GM23338 (cell line): ENCODE data around the gene LEKR1. TPM values are rescaled to one million over a fixed set of nuclear protein-coding genes. Genes with fewer than 3 reads are reported as not detected.

Source experiments
- ATAC-seq: fragments of 200-7000 bp; cut with Tn5 transposase; 3 replicates; pipeline ENCODE4 v1.9.1; 2020
- DNase-seq: peaks from one replicate; pipeline ENCODE4 v3.0.0-alpha.2; 2015; ENCODE audit warnings: low spot score
- H2AFZ ChIP-seq: fragments of 200-600 bp; sonication (generic); 2 replicates; pipeline ENCODE4 v1.8.0; 2016; ENCODE audit warnings: antibody characterized with exemption, mild to moderate bottlenecking, moderate library complexity
- H3F3A ChIP-seq: fragments of 200-600 bp; sonication (generic); replicated peaks from 2 replicates; pipeline ENCODE4 v1.8.0; 2017; ENCODE audit warnings: antibody characterized with exemption, mixed run types, low read depth
- H3K27ac ChIP-seq: fragments of 200-600 bp; sonication (generic); 2 replicates; pipeline ENCODE4 v1.6.1; 2016; ENCODE audit warnings: low read depth
- H3K27me3 ChIP-seq: fragments of 200-600 bp; sonication (generic); 2 replicates; pipeline ENCODE4 v1.8.0; 2016; ENCODE audit warnings: mild to moderate bottlenecking, mixed run types, moderate library complexity; ENCODE audit not compliant: insufficient read depth
- H3K36me3 ChIP-seq: fragments of 200-600 bp; sonication (generic); 2 replicates; pipeline ENCODE4 v1.8.0; 2016; ENCODE audit warnings: mild to moderate bottlenecking; ENCODE audit not compliant: insufficient read depth
- H3K4me1 ChIP-seq: fragments of 200-600 bp; sonication (generic); 2 replicates; pipeline ENCODE4 v1.8.0; 2016; ENCODE audit warnings: mild to moderate bottlenecking, moderate library complexity; ENCODE audit not compliant: insufficient read depth
- H3K4me2 ChIP-seq: fragments of 200-600 bp; sonication (generic); 2 replicates; pipeline ENCODE4 v1.7.1; 2017; ENCODE audit warnings: mixed run types
- H3K4me3 ChIP-seq: fragments of 200-600 bp; sonication (generic); 2 replicates; pipeline ENCODE4 v1.6.1; 2016; ENCODE audit warnings: mixed run types
- H3K79me2 ChIP-seq: fragments of 200-600 bp; sonication (generic); replicated peaks from 2 replicates; pipeline ENCODE4 v1.8.0; 2017; ENCODE audit warnings: mild to moderate bottlenecking; ENCODE audit not compliant: insufficient read depth
- H3K9me2 ChIP-seq: fragments of 200-600 bp; sonication (generic); 2 replicates; pipeline ENCODE4 v1.8.0; 2017; ENCODE audit not compliant: insufficient read depth
- H4K20me1 ChIP-seq: fragments of 200-600 bp; sonication (generic); replicated peaks from 2 replicates; pipeline ENCODE4 v1.8.0; 2017; ENCODE audit warnings: mild to moderate bottlenecking; ENCODE audit not compliant: insufficient read depth
- H3K27ac Mint-ChIP-seq: 2 replicates; pipeline ENCODE4 v1.8.0; 2020; ENCODE audit warnings: inconsistent platforms, mild to moderate bottlenecking, moderate library complexity, mixed read lengths
- H3K27me3 Mint-ChIP-seq: 3 replicates; pipeline ENCODE4 v1.8.0; 2022; ENCODE audit warnings: low read depth, mild to moderate bottlenecking, moderate library complexity, mixed read lengths, inconsistent platforms; ENCODE audit not compliant: insufficient read depth, poor library complexity
- H3K36me3 Mint-ChIP-seq: 3 replicates; pipeline ENCODE4 v1.8.0; 2021; ENCODE audit warnings: low read depth, mild to moderate bottlenecking, inconsistent platforms, moderate library complexity, mixed read lengths
- H3K4me1 Mint-ChIP-seq: 3 replicates; pipeline ENCODE4 v1.8.0; 2020; ENCODE audit warnings: mild to moderate bottlenecking, inconsistent platforms, mixed read lengths
- H3K4me3 Mint-ChIP-seq: 3 replicates; pipeline ENCODE4 v1.8.0; 2021; ENCODE audit warnings: moderate library complexity, mild to moderate bottlenecking, inconsistent platforms, mixed read lengths
- H3K9me3 Mint-ChIP-seq: 3 replicates; pipeline ENCODE4 v1.8.0; 2020; ENCODE audit warnings: moderate library complexity, mild to moderate bottlenecking, inconsistent platforms, mixed read lengths
- CREB1 ChIP-seq: fragments of 250-450 bp; sonication (Bioruptor Pico); IDR thresholded peaks from 2 replicates; pipeline ENCODE4 v1.5.0; 2020; ENCODE audit warnings: low read depth, mild to moderate bottlenecking, moderate library complexity
- CTCF ChIP-seq, 2 experiments: fragments of 200-600 bp in 1 of 2; sonication (generic) in 1 of 2; conservative IDR thresholded peaks; 2 replicates each; pipeline versions ENCODE4 v1.5.1 to v1.6.1; 2016 to 2017; ENCODE audit warnings: antibody characterized with exemption in 2 of 2, low read depth in 2 of 2, mild to moderate bottlenecking in 2 of 2, moderate library complexity in 1 of 2
- ETS1 ChIP-seq: IDR thresholded peaks from 2 replicates; pipeline ENCODE4 v1.6.1; 2016; ENCODE audit warnings: antibody characterized with exemption
- EZH2phosphoT487 ChIP-seq: fragments of 200-600 bp; sonication (generic); IDR thresholded peaks from one replicate; pipeline ENCODE4 v1.8.1; 2018; ENCODE audit warnings: antibody characterized with exemption; ENCODE audit not compliant: unreplicated experiment
- JUNB ChIP-seq: IDR thresholded peaks from one replicate; pipeline ENCODE4 v1.6.1; 2016; ENCODE audit warnings: antibody characterized with exemption; ENCODE audit not compliant: unreplicated experiment
- NANOG ChIP-seq: IDR thresholded peaks from 2 replicates; pipeline ENCODE4 v1.6.1; 2016; ENCODE audit warnings: antibody characterized with exemption, borderline replicate concordance
- POLR2AphosphoS5 ChIP-seq: IDR thresholded peaks from 2 replicates; pipeline ENCODE4 v1.6.1; 2016; ENCODE audit warnings: antibody characterized with exemption, low read depth
- STAT1 ChIP-seq: IDR thresholded peaks from one replicate; pipeline ENCODE4 v1.6.1; 2016; ENCODE audit warnings: antibody characterized with exemption; ENCODE audit not compliant: unreplicated experiment
- ZNF331 ChIP-seq: fragments of 250-450 bp; sonication (Bioruptor Pico); IDR thresholded peaks from 2 replicates; pipeline ENCODE4 v1.5.0; 2020; ENCODE audit warnings: low read depth, mild to moderate bottlenecking, moderate library complexity
- long read RNA-seq: library from polyadenylated mRNA; unstranded; transcript quantifications from one replicate; pipeline ENCODE4 v2.0.0, GENCODE V29; 2020; ENCODE audit not compliant: unreplicated experiment
- polyA plus RNA-seq: library from polyadenylated mRNA; unstranded; fragments of >200 nt; fragmentation: Nextera tagmentation; extraction: Ambion mirVana; gene quantifications from 2 replicates; pipeline ENCODE4 v1.2.1, GENCODE V29; 2016
- total RNA-seq: library from RNA; depleted of rRNA; stranded (reverse); fragments of >200 nt; shearing (Covaris generic); gene quantifications from 2 replicates; pipeline ENCODE4 v1.2.3, GENCODE V29; 2014; rRNA removed

LEKR1 gene
- total RNA-seq (not detected in 2 replicates), polyA plus RNA-seq (not detected in 2 replicates)
- long read RNA-seq: 0 reads

GRCh38 chr3:156826144-156826895 lies at the start of gene LEKR1:
TSS of gene LEKR1 (plus strand) at chr3:156826353. CDS start at chr3:156829330, 2,977 bp downstream.
- Mint-ChIP-seq H3K27ac (no peak within 1 kb of the TSS), H3K4me1 (peaks cover 47% of the 10 kb centered on the region), H3K4me3 (peak within 1 kb of the TSS; percentile 87), H3K27me3 (peaks cover 46% of the 10 kb centered on the region), H3K36me3 (peaks cover 3% of the 10 kb centered on the region; the same call in 1 of the 3 replicates), H3K9me3 (no peaks in the 10 kb centered on the region; the same call in 2 of the 3 replicates)
- H3K79me2 ChIP-seq: no peaks in the 10 kb centered on the region
- TF ChIP-seq POLR2AphosphoS5 (peak; percentile 69; the same call in 1 of the 2 replicates), NANOG (no peak), CREB1 (peak; percentile 94)
- H3F3A ChIP-seq: 0 out of 2 replicates have a peak, but pooled peaks cover 4% of the 10 kb centered on the region
- peak within 1 kb of the TSS; percentile 81; the same call in 1 of the 2 replicates for H2AFZ ChIP-seq
- peak; percentile 74 for ATAC-seq
- peak within 1 kb of the TSS; percentile 55 for H3K4me3 ChIP-seq
- H3K4me1 ChIP-seq: peaks cover 30% of the 10 kb centered on the region
- DNase-seq: peak; percentile 85
- peaks cover 5% of the 10 kb centered on the region; the same call in 1 of the 2 replicates for H4K20me1 ChIP-seq
- H3K36me3 ChIP-seq: no peaks in the 10 kb centered on the region
- H3K4me2 ChIP-seq: peak within 1 kb of the TSS; percentile 80
- no peaks in the 10 kb centered on the region for H3K9me2 ChIP-seq
- H3K27me3 ChIP-seq: peaks cover 80% of the 10 kb centered on the region
- no peak within 1 kb of the TSS for H3K27ac ChIP-seq

- ATAC-seq: no peak
- TF ChIP-seq EZH2phosphoT487 (no peak), CREB1 (no peak)
- H3K9me3 Mint-ChIP-seq: no peaks in the 10 kb centered on the region
Observed at GRCh38 chr3:156776871-156777270, 49.3 kb upstream of the LEKR1 start.

GRCh38 chr3:156781310-156782230 lies 44.6 kb upstream of the LEKR1 start:
- ATAC-seq (no peak), DNase-seq (no peak)
- no peaks in the 10 kb centered on the region for H3K36me3 ChIP-seq
- Mint-ChIP-seq H3K4me1 (no peaks in the 10 kb centered on the region), H3K36me3 (no peaks in the 10 kb centered on the region), H3K27me3 (no peaks in the 10 kb centered on the region), H3K27ac (no peak overlapping the region), H3K9me3 (no peaks in the 10 kb centered on the region), H3K4me3 (no peak overlapping the region)
- no peak overlapping the region for H3K4me3 ChIP-seq
- no peak overlapping the region for H2AFZ ChIP-seq
- H3K9me2 ChIP-seq: no peaks in the 10 kb centered on the region; the same call in 1 of the 2 replicates
- H4K20me1 ChIP-seq: no peaks in the 10 kb centered on the region
- TF ChIP-seq ZNF331 (no peak), JUNB (no peak), NANOG (no peak), EZH2phosphoT487 (no peak), ETS1 (no peak), STAT1 (no peak), CTCF (conservative IDR thresholded peaks at IDR 0.05; ENCODE audit: low read depth in 2 of 2) (no peak)
- H3K4me2 ChIP-seq: no peak overlapping the region
- H3K27me3 ChIP-seq: no peaks in the 10 kb centered on the region
- no peaks in the 10 kb centered on the region for H3K79me2 ChIP-seq
- no peak overlapping the region for H3K27ac ChIP-seq
- H3F3A ChIP-seq: no peaks in the 10 kb centered on the region
- no peaks in the 10 kb centered on the region for H3K4me1 ChIP-seq

More at GRCh38 chr3:156776871-156777270, 49.3 kb upstream of the LEKR1 start:
- Histone ChIP-seq H3K79me2 (no peaks in the 10 kb centered on the region), H3K4me1 (no peaks in the 10 kb centered on the region), H3K4me2 (no peak overlapping the region), H4K20me1 (no peaks in the 10 kb centered on the region), H3K27ac (no peak overlapping the region), H3F3A (no peaks in the 10 kb centered on the region), H3K36me3 (no peaks in the 10 kb centered on the region), H3K9me2 (no peaks in the 10 kb centered on the region), H2AFZ (no peak overlapping the region), H3K4me3 (no peak overlapping the region), H3K27me3 (no peaks in the 10 kb centered on the region)
- H3K4me3 Mint-ChIP-seq: no peak overlapping the region
- H3K4me1 Mint-ChIP-seq: no peaks in the 10 kb centered on the region
- no peaks in the 10 kb centered on the region for H3K27me3 Mint-ChIP-seq
- no peak for DNase-seq
- no peaks in the 10 kb centered on the region for H3K36me3 Mint-ChIP-seq
- no peak overlapping the region for H3K27ac Mint-ChIP-seq
